Measurements from ENCODE around the gene RNF222.

The RNF222 gene

DNA sequence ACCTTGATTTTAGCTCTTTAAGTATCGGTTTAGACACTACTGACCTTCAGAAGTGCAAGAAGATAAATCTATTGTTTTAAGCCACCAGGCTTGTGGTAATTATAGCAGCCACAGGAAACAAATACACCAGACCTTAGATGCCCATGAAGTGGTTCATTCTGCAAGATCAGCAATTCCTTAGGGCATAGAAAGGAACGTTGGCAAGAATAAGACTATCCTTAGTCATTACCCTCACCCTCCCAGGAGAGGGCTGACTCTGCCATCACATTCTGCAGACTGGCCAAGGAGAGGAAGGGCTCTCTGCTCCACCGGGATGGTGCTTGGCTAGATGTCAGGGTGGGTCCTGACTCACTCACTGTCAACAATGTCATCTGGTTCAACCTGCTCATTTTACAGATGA lies 23.9 kb upstream of the RNF222 start:
- H3K9me3 Mint-ChIP-seq, result no peaks in the 10 kb centered on the region
- H3K4me3 Mint-ChIP-seq, result no peak overlapping the region
- H3K27ac Mint-ChIP-seq, result no peak overlapping the region
- H3K27me3 Mint-ChIP-seq (ENCODE audit: low read depth), result peaks cover 45% of the 10 kb centered on the region
- H3K4me1 Mint-ChIP-seq (ENCODE audit: low read depth), result no peaks in the 10 kb centered on the region
- H3K36me3 Mint-ChIP-seq (ENCODE audit: low read depth), result no peaks in the 10 kb centered on the region

GRCh38 chr17:8420041-8420934 lies 22.7 kb upstream of the RNF222 start:
- peaks cover 53% of the 10 kb centered on the region for H3K27me3 Mint-ChIP-seq (ENCODE audit: low read depth)
- no peak overlapping the region for H3K27ac Mint-ChIP-seq
- no peaks in the 10 kb centered on the region for H3K4me1 Mint-ChIP-seq (ENCODE audit: low read depth)
- no peaks in the 10 kb centered on the region for H3K9me3 Mint-ChIP-seq
- H3K36me3 Mint-ChIP-seq (ENCODE audit: low read depth), result no peaks in the 10 kb centered on the region
- H3K4me3 Mint-ChIP-seq, result no peak overlapping the region

- Mint-ChIP-seq H3K4me1 (ENCODE audit: low read depth) (no peaks in the 10 kb centered on the region), H3K27me3 (ENCODE audit: low read depth) (peaks cover 50% of the 10 kb centered on the region)
These were observed 21.7 kb upstream of the RNF222 start for GRCh38 chr17:8419305-8419704.

DNA sequence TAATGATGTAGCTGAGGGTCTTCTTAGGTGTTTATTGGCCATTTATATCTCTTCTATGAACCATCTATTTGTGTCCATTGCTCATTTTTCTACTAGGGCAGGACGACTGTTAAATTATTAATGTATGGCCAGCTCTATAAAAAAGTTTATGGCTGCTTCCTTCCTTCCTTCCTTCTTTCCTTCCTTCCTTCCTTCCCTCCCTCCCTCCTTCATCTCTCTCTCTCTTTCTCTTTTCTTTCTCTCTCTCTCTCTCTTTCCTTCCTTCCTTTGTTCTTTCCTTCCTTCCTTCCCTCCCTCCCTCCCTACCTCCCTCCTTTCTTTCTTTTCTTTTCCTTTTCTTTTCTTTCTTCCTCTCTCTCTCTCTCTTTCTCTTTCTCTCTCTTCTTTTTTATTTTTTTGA lies 20.8 kb upstream of the RNF222 start:
- Mint-ChIP-seq H3K4me3 (no peak overlapping the region), H3K27ac (no peak overlapping the region), H3K4me1 (ENCODE audit: low read depth) (peaks cover 1% of the 10 kb centered on the region)

More at GRCh38 chr17:8419305-8419704, 21.7 kb upstream of the RNF222 start:
- no peak overlapping the region for H3K4me3 Mint-ChIP-seq
- no peaks in the 10 kb centered on the region for H3K36me3 Mint-ChIP-seq (ENCODE audit: low read depth)
- H3K27ac Mint-ChIP-seq, result no peak overlapping the region
- no peaks in the 10 kb centered on the region for H3K9me3 Mint-ChIP-seq

GRCh38 chr17:8417806-8418205 lies 20.2 kb upstream of the RNF222 start:
- H3K27me3 Mint-ChIP-seq (ENCODE audit: low read depth), result peaks cover 56% of the 10 kb centered on the region

More for the DNA sequence above, 20.8 kb upstream of the RNF222 start:
- Mint-ChIP-seq H3K27me3 (ENCODE audit: low read depth) (peaks cover 52% of the 10 kb centered on the region), H3K36me3 (ENCODE audit: low read depth) (no peaks in the 10 kb centered on the region), H3K9me3 (no peaks in the 10 kb centered on the region)

GRCh38 chr17:8413938-8414337 lies 16.3 kb upstream of the RNF222 start:
- H3K4me3 Mint-ChIP-seq, result no peak overlapping the region
- H3K9me3 Mint-ChIP-seq, result no peaks in the 10 kb centered on the region
- H3K27me3 Mint-ChIP-seq (ENCODE audit: low read depth), result peaks cover 56% of the 10 kb centered on the region
- H3K4me1 Mint-ChIP-seq (ENCODE audit: low read depth), result peaks cover 8% of the 10 kb centered on the region
- H3K36me3 Mint-ChIP-seq (ENCODE audit: low read depth), result no peaks in the 10 kb centered on the region
- no peak overlapping the region for H3K27ac Mint-ChIP-seq

More at GRCh38 chr17:8417806-8418205, 20.2 kb upstream of the RNF222 start:
- H3K4me3 Mint-ChIP-seq, result no peak overlapping the region
- H3K4me1 Mint-ChIP-seq (ENCODE audit: low read depth), result peaks cover 3% of the 10 kb centered on the region
- no peak overlapping the region for H3K27ac Mint-ChIP-seq
- no peaks in the 10 kb centered on the region for H3K9me3 Mint-ChIP-seq
- no peaks in the 10 kb centered on the region for H3K36me3 Mint-ChIP-seq (ENCODE audit: low read depth)

DNA sequence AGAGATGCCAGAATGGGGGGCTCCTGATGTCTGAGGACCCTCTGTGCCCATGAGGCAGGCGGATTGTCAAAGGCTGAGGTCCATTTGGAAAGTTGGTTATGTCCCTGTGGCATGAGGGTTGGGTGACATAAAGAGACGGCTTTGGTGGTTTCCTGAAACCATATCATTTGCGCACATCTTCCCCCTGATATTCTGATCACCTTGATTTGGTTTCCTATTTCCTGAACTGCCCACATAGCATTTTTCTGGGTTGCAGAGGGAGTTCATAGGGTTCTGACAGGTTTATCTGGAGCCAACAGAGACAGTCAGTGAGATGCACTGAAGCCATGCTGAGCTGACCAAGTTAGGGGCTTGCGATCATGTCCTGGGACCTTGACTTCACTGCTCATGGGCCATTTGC lies 15.7 kb upstream of the RNF222 start:
- peaks cover 51% of the 10 kb centered on the region for H3K27me3 Mint-ChIP-seq (ENCODE audit: low read depth)
- no peak overlapping the region for H3K27ac Mint-ChIP-seq
- H3K4me1 Mint-ChIP-seq (ENCODE audit: low read depth), result peaks cover 8% of the 10 kb centered on the region
- no peaks in the 10 kb centered on the region for H3K36me3 Mint-ChIP-seq (ENCODE audit: low read depth)
- no peaks in the 10 kb centered on the region for H3K9me3 Mint-ChIP-seq
- H3K4me3 Mint-ChIP-seq, result no peak overlapping the region

DNA sequence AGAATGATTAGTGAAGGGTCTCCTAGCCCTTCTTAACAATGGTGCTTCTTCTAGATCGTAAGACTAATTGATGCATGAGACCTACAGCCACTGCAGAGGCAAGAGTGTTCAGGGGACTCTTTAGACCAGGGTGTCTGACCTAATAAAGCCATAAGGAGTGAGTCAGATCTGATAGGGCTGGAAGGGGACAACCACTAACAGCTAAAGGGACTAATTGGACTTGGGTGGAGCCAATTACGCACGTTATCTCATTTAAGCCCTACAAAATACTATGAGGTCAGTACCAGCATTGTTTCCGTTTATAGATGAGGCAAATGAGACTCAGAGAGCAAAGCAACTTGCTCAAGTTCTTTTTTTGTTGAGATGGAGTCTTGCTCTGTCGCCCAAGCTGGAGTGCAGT lies 14.5 kb upstream of the RNF222 start:
- Mint-ChIP-seq H3K27me3 (ENCODE audit: low read depth) (peaks cover 39% of the 10 kb centered on the region), H3K36me3 (ENCODE audit: low read depth) (no peaks in the 10 kb centered on the region), H3K27ac (no peak overlapping the region), H3K9me3 (no peaks in the 10 kb centered on the region), H3K4me3 (no peak overlapping the region), H3K4me1 (ENCODE audit: low read depth) (peaks cover 8% of the 10 kb centered on the region)

GRCh38 chr17:8410883-8411238 lies 13.2 kb upstream of the RNF222 start:
- Mint-ChIP-seq H3K4me1 (ENCODE audit: low read depth) (peaks cover 8% of the 10 kb centered on the region), H3K27me3 (ENCODE audit: low read depth) (peaks cover 30% of the 10 kb centered on the region), H3K36me3 (ENCODE audit: low read depth) (no peaks in the 10 kb centered on the region), H3K4me3 (no peak overlapping the region), H3K27ac (no peak overlapping the region), H3K9me3 (no peaks in the 10 kb centered on the region)

- Mint-ChIP-seq H3K36me3 (ENCODE audit: low read depth) (no peaks in the 10 kb centered on the region), H3K27ac (no peak overlapping the region), H3K9me3 (no peaks in the 10 kb centered on the region), H3K27me3 (ENCODE audit: low read depth) (peaks cover 29% of the 10 kb centered on the region), H3K4me3 (no peak overlapping the region), H3K4me1 (ENCODE audit: low read depth) (peaks cover 8% of the 10 kb centered on the region)
These were observed 12.6 kb upstream of the RNF222 start for GRCh38 chr17:8409966-8410882.

DNA sequence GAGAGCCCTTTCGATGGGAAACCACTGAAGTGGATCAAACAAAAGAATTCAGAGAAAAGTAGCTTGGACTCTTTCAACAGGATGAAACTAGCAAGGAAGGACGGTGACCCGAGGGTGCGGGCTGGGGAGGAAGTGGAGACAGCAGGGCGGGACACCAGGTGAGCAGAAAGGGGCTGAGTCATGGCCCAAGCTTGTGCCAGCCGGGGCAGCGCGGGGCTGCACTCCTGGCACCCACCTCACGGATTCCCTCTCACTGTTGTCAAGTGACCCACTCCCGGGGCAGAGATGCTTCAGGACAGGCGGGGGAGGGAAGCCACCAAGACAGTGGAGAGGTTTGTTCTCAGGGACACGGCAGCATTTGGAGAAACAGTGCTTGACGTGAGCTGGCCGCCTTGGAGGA lies 10.7 kb upstream of the RNF222 start:
- H3K27ac Mint-ChIP-seq, result no peak overlapping the region
- no peaks in the 10 kb centered on the region for H3K36me3 Mint-ChIP-seq (ENCODE audit: low read depth)
- H3K4me1 Mint-ChIP-seq (ENCODE audit: low read depth), result peaks cover 6% of the 10 kb centered on the region
- peaks cover 27% of the 10 kb centered on the region for H3K27me3 Mint-ChIP-seq (ENCODE audit: low read depth)
- no peak overlapping the region for H3K4me3 Mint-ChIP-seq
- no peaks in the 10 kb centered on the region for H3K9me3 Mint-ChIP-seq

DNA sequence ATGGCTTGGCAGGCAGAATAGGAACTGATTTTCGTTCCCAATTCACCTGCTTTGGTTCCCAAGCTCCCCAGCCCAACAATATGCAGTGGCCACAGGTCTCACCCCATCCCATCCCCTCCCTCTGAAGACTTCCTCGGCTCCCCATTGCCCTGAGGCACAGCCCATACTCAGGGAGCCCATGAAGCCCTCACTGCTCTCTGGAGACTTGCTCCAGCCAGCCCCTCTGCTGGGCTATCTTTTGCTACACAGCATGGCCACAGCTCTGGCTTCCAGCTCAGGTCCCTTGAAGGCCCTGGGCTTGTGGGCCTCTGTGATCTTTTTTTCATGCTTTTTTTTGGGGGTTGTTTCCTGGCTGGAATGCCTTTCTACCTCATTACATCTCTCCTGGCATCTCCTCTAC lies 8.5 kb upstream of the RNF222 start:
- no peaks in the 10 kb centered on the region for H3K9me3 Mint-ChIP-seq
- no peak overlapping the region for H3K27ac Mint-ChIP-seq
- H3K36me3 Mint-ChIP-seq (ENCODE audit: low read depth), result no peaks in the 10 kb centered on the region
- peaks cover 5% of the 10 kb centered on the region for H3K4me1 Mint-ChIP-seq (ENCODE audit: low read depth)
- no peak overlapping the region for H3K4me3 Mint-ChIP-seq
- H3K27me3 Mint-ChIP-seq (ENCODE audit: low read depth), result peaks cover 12% of the 10 kb centered on the region

DNA sequence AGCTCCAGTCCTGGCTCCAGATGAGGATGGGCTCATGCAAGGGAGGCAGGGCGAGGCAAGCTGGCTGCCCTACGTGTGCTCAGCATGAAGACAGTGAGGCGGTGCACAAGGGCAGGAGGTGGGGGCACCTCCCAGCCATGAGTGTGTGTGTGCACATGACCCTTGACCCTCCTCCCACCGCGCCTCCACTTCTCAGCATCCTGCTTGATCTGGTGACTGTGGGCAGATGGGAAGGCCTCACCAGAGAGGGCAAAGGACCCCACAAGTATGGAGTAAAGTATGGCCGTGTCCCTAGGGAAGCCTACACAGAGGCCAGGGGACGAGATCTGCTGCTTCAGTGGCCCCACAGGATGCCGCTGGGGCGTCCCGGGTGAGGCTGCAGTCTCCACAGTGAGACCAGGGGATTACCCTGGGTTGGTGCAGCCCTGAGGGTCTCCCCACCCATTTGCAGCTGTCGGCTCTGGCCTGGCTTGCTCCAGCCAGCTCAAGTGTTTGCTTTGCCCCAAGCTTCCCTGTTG lies 7.9 kb upstream of the RNF222 start:
- Mint-ChIP-seq H3K27me3 (ENCODE audit: low read depth) (peaks cover 13% of the 10 kb centered on the region), H3K9me3 (no peaks in the 10 kb centered on the region), H3K36me3 (ENCODE audit: low read depth) (no peaks in the 10 kb centered on the region), H3K4me1 (ENCODE audit: low read depth) (peaks cover 5% of the 10 kb centered on the region), H3K27ac (no peak overlapping the region), H3K4me3 (no peak overlapping the region)

- Mint-ChIP-seq H3K4me1 (ENCODE audit: low read depth) (no peaks in the 10 kb centered on the region), H3K9me3 (no peaks in the 10 kb centered on the region), H3K27ac (no peak overlapping the region), H3K36me3 (ENCODE audit: low read depth) (no peaks in the 10 kb centered on the region), H3K27me3 (ENCODE audit: low read depth) (peaks cover 14% of the 10 kb centered on the region), H3K4me3 (no peak overlapping the region)
These were observed 5.4 kb upstream of the RNF222 start for GRCh38 chr17:8402921-8403536.
